T-helper 17 cell (primary cell): ENCODE results near the gene SOX9. TPM values are rescaled to one million over a fixed set of nuclear protein-coding genes. Genes with fewer than 3 reads are reported as not detected.
A peak's percentile ranks its signal among the peaks of the same experiment; 100 is the strongest.
"Not testable (repeated sequence)": the region's sequence is repeated elsewhere in the genome, so short reads cannot be mapped to it uniquely, and the experiment has no call there.

ENCODE experiments used
- ATAC-seq: fragments of 150-1000 bp; cut with Tn5 transposase; 2 replicates; pipeline ENCODE4 v1.10.0; 2021; ENCODE audit warnings: mild to moderate bottlenecking, moderate library complexity
- DNase-seq, 3 donors: peaks; one replicate each; pipeline versions ENCODE4 v3.0.0 to v3.0.0-alpha.2; 2020 to 2021
- H3K9me3 ChIP-seq: one replicate; pipeline ENCODE4 v1.7.0; 2013; ENCODE audit warnings: low read length, mild to moderate bottlenecking; ENCODE audit not compliant: control insufficient read depth, poor library complexity, severe bottlenecking
- H3K27ac Mint-ChIP-seq: one replicate; pipeline ENCODE4 v1.8.0; 2022; ENCODE audit warnings: mild to moderate bottlenecking, moderate library complexity, mixed read lengths
- H3K27me3 Mint-ChIP-seq: one replicate; pipeline ENCODE4 v1.8.0; 2022; ENCODE audit warnings: mixed read lengths
- H3K36me3 Mint-ChIP-seq: one replicate; pipeline ENCODE4 v1.8.0; 2022; ENCODE audit warnings: low read depth, mixed read lengths
- H3K4me1 Mint-ChIP-seq: one replicate; pipeline ENCODE4 v1.8.0; 2022; ENCODE audit warnings: mild to moderate bottlenecking, mixed read lengths
- H3K4me3 Mint-ChIP-seq: one replicate; pipeline ENCODE4 v1.8.0; 2022; ENCODE audit warnings: mild to moderate bottlenecking, moderate library complexity, mixed read lengths
- total RNA-seq, 4 donors: library from RNA in 2 of 4; stranded (reverse) in 2 of 4; gene quantifications; one replicate each; pipeline ENCODE4 v1.2.3 and lab custom pipeline; 2022 to 2026

SOX9 gene
- total RNA-seq, 2 donors from 2014 or later = not detected

DNA sequence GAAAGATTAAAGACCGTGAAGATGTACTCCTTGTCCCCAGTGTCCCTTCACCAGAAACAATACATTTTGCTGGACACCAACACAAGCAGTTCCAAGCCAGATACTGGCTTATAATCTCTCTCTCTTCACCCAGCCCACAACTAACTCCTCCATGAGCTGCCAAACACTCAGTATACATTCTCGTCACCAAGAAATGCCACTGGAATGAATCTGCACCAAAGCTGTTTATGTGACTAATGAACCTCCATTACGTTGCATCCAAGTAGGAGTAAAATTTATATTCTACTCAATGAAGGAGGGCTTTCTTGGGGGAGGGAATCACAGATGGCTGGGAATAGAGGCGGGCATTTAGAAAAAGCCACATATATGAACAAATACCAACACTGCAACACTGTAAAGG lies 20.9 kb upstream of the SOX9 start:
- DNase-seq (no peak), ATAC-seq (no peak)
- no peak overlapping the region for H3K4me3 Mint-ChIP-seq
- no peak overlapping the region for H3K27ac Mint-ChIP-seq
- H3K36me3 Mint-ChIP-seq = no peaks in the 10 kb centered on the region
- peaks cover 7% of the 10 kb centered on the region for H3K27me3 Mint-ChIP-seq
- no peaks in the 10 kb centered on the region for H3K4me1 Mint-ChIP-seq
- H3K9me3 ChIP-seq = no peaks in the 10 kb centered on the region

DNA sequence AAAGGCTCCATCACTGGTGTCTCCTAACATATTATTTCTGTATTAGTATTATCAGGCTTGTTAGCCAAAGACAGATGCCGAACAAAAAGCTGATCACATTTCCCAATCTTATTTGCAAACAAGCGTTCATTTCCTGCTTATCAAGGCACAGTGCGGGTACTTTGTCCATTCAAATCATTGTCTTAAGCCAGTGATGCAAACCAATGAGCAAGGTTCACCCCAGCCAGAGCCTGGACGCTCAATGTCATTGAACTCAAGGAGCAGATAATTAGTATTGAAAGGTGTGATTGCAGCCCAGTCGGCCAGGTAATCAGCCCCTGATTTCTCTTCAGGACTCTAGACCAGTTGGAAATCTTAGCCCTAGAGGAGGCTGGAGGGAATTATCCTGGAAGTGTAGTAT lies 20.4 kb upstream of the SOX9 start:
- Mint-ChIP-seq H3K27ac (no peak overlapping the region), H3K4me3 (no peak overlapping the region), H3K4me1 (no peaks in the 10 kb centered on the region), H3K36me3 (no peaks in the 10 kb centered on the region), H3K27me3 (peaks cover 6% of the 10 kb centered on the region)
- DNase-seq (no peak), ATAC-seq (no peak)
- no peaks in the 10 kb centered on the region for H3K9me3 ChIP-seq

DNA sequence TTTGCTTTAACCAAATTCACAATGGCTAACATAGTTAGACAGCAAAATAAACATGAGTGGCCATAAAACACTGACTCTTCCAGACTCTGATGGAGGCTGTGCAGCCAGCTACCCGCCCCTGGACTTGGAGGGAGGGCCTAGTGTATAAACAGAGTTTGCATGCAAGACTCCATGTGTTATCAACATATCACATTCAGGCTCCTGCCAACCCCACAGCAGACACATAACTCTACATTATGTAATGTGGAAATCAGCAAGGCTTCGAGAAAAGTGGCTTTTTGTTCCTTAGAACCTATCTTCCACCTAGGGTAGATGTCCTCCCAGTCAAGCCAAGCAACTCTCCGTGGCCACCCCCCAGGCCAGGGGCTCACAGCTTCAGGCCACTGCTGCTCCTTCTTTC lies 19.3 kb upstream of the SOX9 start:
- no peaks in the 10 kb centered on the region for H3K4me1 Mint-ChIP-seq
- no peaks in the 10 kb centered on the region for H3K36me3 Mint-ChIP-seq
- peaks cover 6% of the 10 kb centered on the region for H3K27me3 Mint-ChIP-seq
- H3K9me3 ChIP-seq = no peaks in the 10 kb centered on the region
- DNase-seq = no peak
- no peak overlapping the region for H3K27ac Mint-ChIP-seq
- no peak for ATAC-seq
- H3K4me3 Mint-ChIP-seq = no peak overlapping the region

DNA sequence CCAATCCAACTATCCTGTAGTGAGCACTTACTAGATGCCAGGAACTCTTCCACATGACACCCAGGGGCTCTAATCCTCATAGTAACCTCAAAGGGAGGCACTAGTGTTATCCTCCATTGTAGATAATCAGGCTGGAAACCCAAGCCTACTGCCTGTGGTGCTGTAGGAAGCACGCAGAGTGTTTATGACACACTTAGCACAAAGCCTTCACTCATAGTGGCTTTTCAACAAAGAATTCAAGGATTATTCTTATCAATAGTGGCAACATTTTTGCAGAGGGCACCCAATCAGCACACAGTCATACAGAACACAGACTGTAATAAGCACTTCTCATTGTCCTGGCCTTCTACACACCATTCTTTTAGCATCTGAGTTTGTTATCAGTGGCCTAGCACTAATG lies 18.5 kb upstream of the SOX9 start:
- DNase-seq = no peak
- H3K9me3 ChIP-seq = no peaks in the 10 kb centered on the region
- peaks cover 2% of the 10 kb centered on the region for H3K36me3 Mint-ChIP-seq
- no peaks in the 10 kb centered on the region for H3K4me1 Mint-ChIP-seq
- H3K27me3 Mint-ChIP-seq = peaks cover 6% of the 10 kb centered on the region
- no peak overlapping the region for H3K4me3 Mint-ChIP-seq
- no peak overlapping the region for H3K27ac Mint-ChIP-seq
- ATAC-seq = no peak

DNA sequence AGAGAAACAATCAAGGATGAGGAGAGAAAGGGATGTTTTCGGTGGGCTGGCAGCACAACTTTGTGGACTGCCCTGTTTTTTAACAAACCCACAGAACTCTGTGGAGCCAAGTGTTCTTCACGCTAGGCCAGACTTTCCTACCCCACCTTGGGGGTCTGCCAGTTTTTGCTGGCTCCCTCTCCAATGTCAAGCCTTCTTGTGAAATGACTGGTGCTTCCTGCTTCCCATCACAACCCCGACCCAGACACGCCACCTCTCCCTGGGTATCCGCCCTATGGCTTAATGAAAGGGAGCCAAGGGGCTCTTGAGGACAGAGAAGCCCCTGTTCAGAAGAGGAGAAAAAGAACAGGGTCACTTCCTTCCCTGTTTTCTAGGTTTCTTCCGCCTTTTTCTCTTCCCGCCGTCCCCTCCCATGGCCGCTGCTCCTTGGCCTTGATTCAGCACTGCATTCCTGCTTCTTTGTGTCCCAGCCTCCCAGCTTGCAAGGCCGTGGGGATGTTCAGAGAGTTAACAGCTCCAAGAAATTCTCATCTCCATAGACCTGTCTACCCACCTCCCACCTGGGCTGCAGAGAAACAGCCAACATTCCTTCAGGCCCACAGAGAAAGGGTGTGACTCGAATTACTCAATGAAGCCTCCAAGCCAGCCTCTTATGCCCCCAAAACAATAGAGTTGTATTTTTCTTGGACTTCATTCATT lies 16.5 kb upstream of the SOX9 start:
- DNase-seq (no peak), ATAC-seq (no peak)
- Mint-ChIP-seq H3K27me3 (peaks cover 13% of the 10 kb centered on the region), H3K4me3 (no peak overlapping the region), H3K36me3 (peaks cover 2% of the 10 kb centered on the region), H3K4me1 (no peaks in the 10 kb centered on the region), H3K27ac (no peak overlapping the region)
- H3K9me3 ChIP-seq = no peaks in the 10 kb centered on the region

DNA sequence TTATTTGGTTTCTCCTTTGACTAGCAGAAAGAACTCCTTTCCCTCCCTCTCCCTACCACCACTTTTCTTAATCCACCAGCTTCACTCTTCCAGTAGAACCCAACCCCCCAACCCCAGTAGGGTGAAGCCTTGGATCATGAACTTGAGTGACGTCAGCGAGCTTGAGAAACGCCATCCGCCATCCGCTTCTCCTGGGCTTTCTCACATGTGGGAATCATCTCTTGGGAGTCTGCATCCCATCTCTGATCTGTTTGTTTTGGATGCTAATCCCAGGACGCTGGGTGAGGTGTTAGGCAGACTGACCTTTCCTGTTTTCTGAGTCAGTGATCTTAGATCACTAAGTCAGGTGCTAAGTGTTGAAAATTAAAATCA lies 16.0 kb upstream of the SOX9 start:
- peaks cover 2% of the 10 kb centered on the region for H3K36me3 Mint-ChIP-seq
- DNase-seq (no peak), ATAC-seq (no peak)
- no peak overlapping the region for H3K27ac Mint-ChIP-seq
- no peak overlapping the region for H3K4me3 Mint-ChIP-seq
- H3K27me3 Mint-ChIP-seq = peaks cover 15% of the 10 kb centered on the region
- H3K9me3 ChIP-seq = no peaks in the 10 kb centered on the region
- H3K4me1 Mint-ChIP-seq = no peaks in the 10 kb centered on the region

DNA sequence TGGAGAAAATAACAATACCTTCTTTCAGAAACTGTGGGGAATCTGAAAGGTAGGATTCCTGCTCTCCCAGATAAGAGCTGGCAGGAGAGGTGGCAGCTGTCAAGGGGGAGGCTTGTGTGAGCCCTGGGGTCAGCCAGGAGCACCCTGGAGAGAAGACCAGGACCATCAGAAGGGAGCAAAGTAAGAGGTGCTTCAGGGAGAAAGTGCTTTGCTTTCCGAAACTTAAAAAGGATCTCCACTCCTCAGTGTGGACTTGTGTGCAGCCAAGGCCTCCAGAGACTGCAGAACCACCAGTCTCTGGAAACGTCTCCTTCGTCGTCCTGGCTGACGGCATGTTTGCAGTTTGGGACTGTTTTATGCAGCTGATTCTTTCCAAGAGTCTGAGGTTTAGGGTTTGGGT lies 13.7 kb upstream of the SOX9 start:
- H3K9me3 ChIP-seq = no peaks in the 10 kb centered on the region
- Mint-ChIP-seq H3K27ac (no peak overlapping the region), H3K4me1 (no peaks in the 10 kb centered on the region), H3K4me3 (no peak overlapping the region), H3K36me3 (peaks cover 2% of the 10 kb centered on the region), H3K27me3 (peaks cover 28% of the 10 kb centered on the region)
- DNase-seq = no peak
- ATAC-seq = no peak

DNA sequence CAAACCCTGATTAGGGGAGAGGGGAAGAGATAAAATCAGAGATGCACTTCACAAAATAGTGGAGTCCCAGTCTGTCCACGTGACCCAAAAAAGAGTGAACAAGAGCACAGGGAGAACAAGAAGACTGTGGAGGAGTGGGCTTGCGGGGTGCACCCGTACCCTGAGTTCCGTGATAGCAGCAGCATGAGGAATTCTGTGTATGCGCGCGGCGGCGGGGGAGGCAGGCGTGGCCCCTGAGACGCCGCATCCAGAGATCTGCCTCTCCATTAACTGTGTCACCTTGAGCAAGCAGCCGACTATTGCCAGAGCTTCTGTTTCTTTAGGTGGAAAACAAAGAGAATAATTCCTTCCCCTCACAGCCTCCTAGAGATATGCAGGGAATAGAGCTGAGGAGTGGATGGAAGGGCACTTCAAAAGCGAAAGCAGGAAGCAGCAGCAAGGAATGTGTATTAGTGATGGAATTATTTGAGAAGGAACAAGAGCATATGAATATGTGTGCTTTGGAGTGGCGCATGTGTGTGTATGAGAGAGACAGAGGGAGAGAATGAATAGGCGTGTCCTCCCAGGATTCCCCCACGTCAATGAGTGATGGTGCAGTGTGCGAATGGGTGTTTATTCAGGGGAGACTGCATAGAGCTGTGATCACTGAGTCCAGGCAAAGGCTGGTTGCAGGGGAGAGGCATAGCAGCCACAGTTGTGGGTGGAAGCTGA lies 10.4 kb upstream of the SOX9 start:
- DNase-seq (no peak), ATAC-seq (no peak)
- H3K9me3 ChIP-seq = no peaks in the 10 kb centered on the region
- H3K27me3 Mint-ChIP-seq = peaks cover 43% of the 10 kb centered on the region
- H3K27ac Mint-ChIP-seq = no peak overlapping the region
- peaks cover 2% of the 10 kb centered on the region for H3K36me3 Mint-ChIP-seq
- H3K4me1 Mint-ChIP-seq = peaks cover 2% of the 10 kb centered on the region
- no peak overlapping the region for H3K4me3 Mint-ChIP-seq

DNA sequence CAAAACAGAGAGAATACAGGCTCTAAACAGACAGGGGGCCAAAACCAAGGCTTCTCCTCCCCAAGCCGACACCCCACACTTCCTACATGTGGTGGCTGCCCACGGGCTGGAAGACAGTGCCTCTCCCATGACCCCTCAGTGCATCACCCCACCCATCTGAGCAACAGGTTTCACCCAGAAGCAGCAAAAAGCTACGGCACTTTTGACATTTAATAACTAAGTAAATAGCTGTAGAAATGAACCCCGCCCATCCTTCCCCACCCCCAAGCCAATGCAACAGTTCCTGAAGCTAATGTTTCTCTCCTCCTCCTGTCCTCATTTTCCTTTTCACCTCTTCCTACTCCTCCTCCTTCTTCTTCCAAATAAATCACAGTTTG lies 9.9 kb upstream of the SOX9 start:
- ATAC-seq = no peak
- no peaks in the 10 kb centered on the region for H3K9me3 ChIP-seq
- Mint-ChIP-seq H3K4me1 (peaks cover 2% of the 10 kb centered on the region), H3K36me3 (peaks cover 2% of the 10 kb centered on the region), H3K27me3 (peaks cover 46% of the 10 kb centered on the region), H3K27ac (no peak overlapping the region), H3K4me3 (no peak overlapping the region)
- DNase-seq = no peak

DNA sequence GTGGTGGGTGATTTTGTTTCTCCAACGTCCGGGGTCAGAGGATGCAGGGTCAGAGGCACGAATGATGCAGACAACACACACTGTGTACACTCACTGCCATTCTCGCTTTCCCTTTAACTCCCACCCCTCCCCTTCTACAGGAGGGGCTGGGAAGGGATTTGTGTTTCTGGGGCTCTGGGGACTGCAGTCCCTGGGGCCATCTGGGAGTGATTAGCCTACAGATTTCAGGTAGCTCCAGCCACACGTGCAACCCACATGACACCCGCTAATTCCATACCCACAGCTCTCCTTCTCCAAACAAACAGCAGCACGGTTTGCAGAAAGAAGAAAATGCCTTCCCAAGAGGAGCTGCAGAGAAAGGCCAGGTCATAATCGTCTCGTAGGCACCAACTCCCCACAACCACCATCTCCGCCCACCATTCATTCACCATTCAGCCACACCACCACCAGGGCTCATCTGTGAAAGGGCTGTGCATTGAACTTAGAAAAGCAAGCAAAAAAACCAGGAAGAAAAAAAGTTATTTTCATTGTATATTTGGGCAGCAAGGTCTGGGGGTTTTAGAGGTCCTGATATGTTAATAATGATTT lies 9.4 kb upstream of the SOX9 start:
- Mint-ChIP-seq H3K4me1 (peaks cover 3% of the 10 kb centered on the region), H3K27me3 (peaks cover 51% of the 10 kb centered on the region), H3K27ac (no peak overlapping the region), H3K4me3 (no peak overlapping the region), H3K36me3 (peaks cover 2% of the 10 kb centered on the region)
- ATAC-seq (no peak), DNase-seq (no peak)
- no peaks in the 10 kb centered on the region for H3K9me3 ChIP-seq

DNA sequence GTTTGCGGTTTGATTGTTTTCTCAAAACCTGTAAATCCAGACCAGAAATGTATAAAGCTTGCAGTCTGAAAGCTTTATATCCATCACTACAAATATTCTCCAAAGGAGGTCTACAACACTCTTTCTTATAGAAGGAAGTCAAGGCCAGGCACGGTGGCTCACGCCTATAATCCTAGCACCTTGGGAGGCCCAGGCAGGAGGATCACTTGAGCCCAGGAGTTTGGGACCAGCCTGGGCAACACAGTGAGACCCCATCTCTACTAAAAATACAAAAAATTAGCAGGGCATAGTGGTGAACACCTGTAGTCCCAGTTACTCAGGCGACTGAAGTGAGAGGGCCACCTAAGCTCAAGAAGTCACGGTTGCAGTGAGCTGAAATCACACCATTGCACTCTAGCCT lies 8.9 kb upstream of the SOX9 start:
- H3K27ac Mint-ChIP-seq, DNase-seq, H3K4me1 Mint-ChIP-seq, H3K9me3 ChIP-seq, H3K36me3 Mint-ChIP-seq, H3K4me3 Mint-ChIP-seq, ATAC-seq: not testable (repeated sequence)
- H3K27me3 Mint-ChIP-seq = peaks cover 56% of the 10 kb centered on the region

DNA sequence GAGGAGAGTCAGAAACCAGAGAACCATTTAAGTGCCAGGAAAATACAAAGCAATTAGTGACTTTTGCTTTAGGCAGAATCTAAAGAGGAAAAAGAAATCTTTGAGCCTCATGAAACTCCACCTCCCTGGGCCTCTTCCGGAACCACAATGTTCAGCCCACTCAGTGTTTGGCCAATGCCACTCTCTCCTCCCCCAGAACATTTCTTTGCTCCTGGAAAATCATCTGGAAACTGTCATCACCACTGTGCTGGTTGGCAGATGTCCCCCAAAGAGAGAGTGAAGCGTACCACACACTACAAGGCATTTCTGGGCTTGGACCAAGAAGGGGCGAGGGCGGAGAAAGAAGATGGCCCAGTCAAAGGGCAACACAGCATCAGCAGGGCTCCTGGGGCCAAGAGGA lies 7.1 kb upstream of the SOX9 start:
- no peaks in the 10 kb centered on the region for H3K9me3 ChIP-seq
- peaks cover 67% of the 10 kb centered on the region for H3K27me3 Mint-ChIP-seq
- DNase-seq = no peak
- H3K27ac Mint-ChIP-seq = no peak overlapping the region
- H3K4me1 Mint-ChIP-seq = peaks cover 5% of the 10 kb centered on the region
- no peak for ATAC-seq
- no peak overlapping the region for H3K4me3 Mint-ChIP-seq
- peaks cover 2% of the 10 kb centered on the region for H3K36me3 Mint-ChIP-seq

DNA sequence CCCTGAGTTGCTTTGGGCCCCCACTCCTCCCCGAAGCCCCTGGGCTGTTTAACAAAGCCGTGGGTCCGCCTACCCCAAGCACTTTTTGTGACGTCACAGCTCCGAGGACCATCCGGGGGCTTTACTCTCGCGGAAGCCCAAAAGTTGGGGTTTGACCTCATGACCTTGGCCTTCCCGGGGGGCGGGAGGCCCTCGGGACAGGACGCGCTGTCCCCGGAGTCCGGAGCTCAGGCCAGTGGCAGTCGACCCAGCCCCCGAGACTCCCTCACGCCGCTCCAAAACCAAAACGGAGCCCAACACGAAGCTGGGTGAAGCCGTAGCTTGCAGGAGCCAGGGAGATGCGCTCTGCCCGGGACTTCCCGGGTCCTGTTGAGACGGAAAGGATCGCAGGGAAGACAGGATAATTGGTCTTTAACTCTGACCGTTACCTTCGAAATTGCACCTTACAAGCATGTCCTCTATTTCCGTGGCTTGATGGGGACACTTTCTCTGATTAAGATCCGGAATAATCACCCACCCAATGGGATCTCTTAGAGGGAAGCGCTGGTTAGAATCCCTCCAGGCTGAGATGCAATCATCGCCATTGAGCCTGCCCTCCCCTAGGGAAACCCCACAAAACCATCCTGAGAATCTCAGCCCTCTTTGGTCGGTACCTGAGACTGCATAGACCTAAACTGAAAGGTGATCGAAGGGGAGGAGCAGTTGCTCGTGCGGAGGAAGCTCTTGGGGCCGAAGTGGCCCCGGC lies 4.9 kb upstream of the SOX9 start:
- no peak for ATAC-seq
- no peaks in the 10 kb centered on the region for H3K9me3 ChIP-seq
- no peak for DNase-seq
- peak overlapping the region; percentile 68 for H3K4me3 Mint-ChIP-seq
- no peak overlapping the region for H3K27ac Mint-ChIP-seq
- peaks cover 70% of the 10 kb centered on the region for H3K27me3 Mint-ChIP-seq
- H3K36me3 Mint-ChIP-seq = peaks cover 2% of the 10 kb centered on the region
- H3K4me1 Mint-ChIP-seq = peaks cover 5% of the 10 kb centered on the region
